ENCODE measurements around the gene ZNF484.
"Not testable (repeated sequence)": the region's sequence is repeated elsewhere in the genome, so short reads cannot be mapped to it uniquely, and the experiment has no call there.

The ZNF484 gene

GRCh38 chr9:92877531-92878430, at the start of gene ZNF484:
TSS of gene ZNF484 (minus strand) at chr9:92878038. CDS start at chr9:92875029, 3,009 bp downstream.
- DNase-seq, result peak; percentile 98 to 99

- DNase-seq, result no peak
Observed at GRCh38 chr9:92920437-92920836, 42.6 kb upstream of the ZNF484 start.

- DNase-seq, result no peak
Observed at GRCh38 chr9:92917176-92917800, 39.5 kb upstream of the ZNF484 start.

GRCh38 chr9:92911511-92912475, 34.0 kb upstream of the ZNF484 start:
- DNase-seq, result peak in 1 of 2 experiments; percentile 3

- DNase-seq, result not testable (repeated sequence)
Observed at GRCh38 chr9:92905137-92905536, 27.3 kb upstream of the ZNF484 start.

- no peak for DNase-seq
Observed at GRCh38 chr9:92897323-92897722, 19.5 kb upstream of the ZNF484 start.

GRCh38 chr9:92895812-92896436, 18.1 kb upstream of the ZNF484 start:
- no peak for DNase-seq

GRCh38 chr9:92894711-92895362, 17.0 kb upstream of the ZNF484 start:
- DNase-seq, result no peak

- DNase-seq, result not testable (repeated sequence)
Observed at GRCh38 chr9:92893916-92894610, 16.2 kb upstream of the ZNF484 start.

- not testable (repeated sequence) for DNase-seq
Observed at GRCh38 chr9:92892276-92892675, 14.4 kb upstream of the ZNF484 start.

- DNase-seq, result no peak
Observed at GRCh38 chr9:92890761-92891160, 12.9 kb upstream of the ZNF484 start.

GRCh38 chr9:92887880-92888338, 10.1 kb upstream of the ZNF484 start:
- no peak for DNase-seq

- not testable (repeated sequence) for DNase-seq
Observed at GRCh38 chr9:92886846-92887610, 9.2 kb upstream of the ZNF484 start.

- DNase-seq, result not testable (repeated sequence)
Observed at GRCh38 chr9:92883666-92884405, 6.0 kb upstream of the ZNF484 start.

GRCh38 chr9:92882276-92882675, 4.4 kb upstream of the ZNF484 start:
- no peak for DNase-seq

GRCh38 chr9:92875373-92875772, 2.5 kb downstream of the ZNF484 start:
- DNase-seq, result no peak

GRCh38 chr9:92870289-92870688, 7.5 kb downstream of the ZNF484 start:
- no peak for DNase-seq

GRCh38 chr9:92866600-92866999, 11.2 kb downstream of the ZNF484 start:
- DNase-seq, result not testable (repeated sequence)

- DNase-seq, result no peak
Observed at GRCh38 chr9:92864152-92864551, 13.7 kb downstream of the ZNF484 start.

GRCh38 chr9:92860867-92861266, 17.0 kb downstream of the ZNF484 start:
- DNase-seq, result no peak

Measured in NCI-H1930 (cell line).